Measurements from ENCODE around the gene RAD21L1.
A peak's percentile ranks its signal among the peaks of the same experiment; 100 is the strongest.

Gene RAD21L1

DNA sequence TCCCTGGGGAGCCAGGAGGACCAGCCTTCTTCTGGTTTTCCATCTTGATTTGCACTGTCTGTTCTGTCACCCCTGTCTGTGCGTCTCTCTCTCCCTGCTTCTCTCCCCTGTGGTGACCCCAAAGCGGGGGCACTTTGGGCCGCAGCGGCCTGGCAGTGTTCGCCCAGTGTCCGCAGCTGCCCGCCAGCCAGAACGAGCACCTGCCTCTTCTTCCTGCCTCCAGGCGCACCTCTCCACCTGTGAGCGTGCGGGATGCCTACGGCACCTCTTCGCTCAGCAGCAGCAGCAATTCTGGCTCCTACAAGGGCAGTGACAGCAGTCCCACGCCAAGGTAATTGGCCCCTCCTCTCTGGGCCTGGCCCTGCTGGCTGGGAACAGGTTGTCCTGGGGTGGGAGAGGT is 71.1 kb downstream of the RAD21L1 start:
- no peak for DNase-seq

- no peak for DNase-seq
Measured at GRCh38 chr20:1297486-1297885, 71.6 kb downstream of the RAD21L1 start.

GRCh38 chr20:1298166-1298565 is 72.3 kb downstream of the RAD21L1 start:
- no peak for DNase-seq

DNA sequence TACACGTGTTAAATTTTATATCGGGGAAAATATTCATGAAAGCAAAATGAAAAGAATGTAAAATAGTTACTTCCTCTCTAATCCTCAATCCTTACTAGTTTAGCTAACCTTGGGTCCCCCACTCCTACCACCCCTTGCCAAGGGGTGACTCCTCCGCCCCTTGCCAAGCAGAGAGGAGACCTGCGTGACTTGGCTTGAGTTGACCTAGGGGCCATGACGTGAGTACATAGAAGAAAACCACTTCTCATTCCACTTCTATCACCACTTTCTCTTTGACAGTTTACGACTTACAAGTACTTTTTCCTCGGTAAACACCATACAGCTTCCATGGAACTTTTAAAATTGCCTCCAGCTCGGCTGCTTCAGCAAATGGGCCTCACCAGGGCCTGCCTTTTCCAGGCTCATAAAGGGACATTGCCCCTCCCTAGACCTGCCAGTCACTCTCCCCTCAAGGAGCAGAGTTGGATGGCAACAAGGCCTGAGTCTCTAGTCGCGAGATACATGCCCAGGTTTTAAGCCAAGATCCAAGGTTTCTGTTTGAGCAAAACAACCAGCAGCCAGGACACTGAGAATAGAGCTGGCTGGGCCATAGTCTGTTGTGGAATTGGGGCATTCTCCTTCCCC is 73.2 kb downstream of the RAD21L1 start:
- no peak for DNase-seq

- peak; percentile 33 for DNase-seq
Measured at GRCh38 chr20:1299522-1299921, 73.7 kb downstream of the RAD21L1 start.

- no peak for DNase-seq
Measured at GRCh38 chr20:1300083-1300840, 74.4 kb downstream of the RAD21L1 start.

DNA sequence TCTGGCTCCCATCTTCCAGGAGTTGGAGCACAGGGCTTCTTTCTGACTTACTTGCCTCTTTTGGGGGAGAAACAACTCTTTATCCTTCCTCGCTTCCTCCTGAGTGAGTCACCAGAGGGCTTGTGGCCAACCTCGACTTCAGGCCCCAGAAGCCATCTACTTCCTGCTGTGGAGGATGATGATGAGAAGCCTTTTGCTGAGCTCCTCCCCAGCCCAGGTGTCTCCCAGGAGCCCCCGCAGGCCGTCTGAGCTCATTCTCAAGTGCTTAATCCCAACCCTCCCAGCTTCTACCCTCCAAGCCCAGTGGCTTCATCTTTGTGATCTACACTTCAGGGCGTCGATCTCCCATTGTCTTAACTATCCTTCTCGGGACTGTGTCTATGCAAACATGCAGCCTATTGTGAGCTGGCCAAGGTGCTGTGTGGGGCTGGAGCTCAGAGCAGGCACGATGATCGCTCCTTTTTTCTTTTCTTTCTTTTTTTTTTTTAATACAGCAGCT is 75.2 kb downstream of the RAD21L1 start:
- peak; percentile 47 for DNase-seq

- DNase-seq, result no peak
Measured at GRCh38 chr20:1302685-1303541, 77.1 kb downstream of the RAD21L1 start.

DNA sequence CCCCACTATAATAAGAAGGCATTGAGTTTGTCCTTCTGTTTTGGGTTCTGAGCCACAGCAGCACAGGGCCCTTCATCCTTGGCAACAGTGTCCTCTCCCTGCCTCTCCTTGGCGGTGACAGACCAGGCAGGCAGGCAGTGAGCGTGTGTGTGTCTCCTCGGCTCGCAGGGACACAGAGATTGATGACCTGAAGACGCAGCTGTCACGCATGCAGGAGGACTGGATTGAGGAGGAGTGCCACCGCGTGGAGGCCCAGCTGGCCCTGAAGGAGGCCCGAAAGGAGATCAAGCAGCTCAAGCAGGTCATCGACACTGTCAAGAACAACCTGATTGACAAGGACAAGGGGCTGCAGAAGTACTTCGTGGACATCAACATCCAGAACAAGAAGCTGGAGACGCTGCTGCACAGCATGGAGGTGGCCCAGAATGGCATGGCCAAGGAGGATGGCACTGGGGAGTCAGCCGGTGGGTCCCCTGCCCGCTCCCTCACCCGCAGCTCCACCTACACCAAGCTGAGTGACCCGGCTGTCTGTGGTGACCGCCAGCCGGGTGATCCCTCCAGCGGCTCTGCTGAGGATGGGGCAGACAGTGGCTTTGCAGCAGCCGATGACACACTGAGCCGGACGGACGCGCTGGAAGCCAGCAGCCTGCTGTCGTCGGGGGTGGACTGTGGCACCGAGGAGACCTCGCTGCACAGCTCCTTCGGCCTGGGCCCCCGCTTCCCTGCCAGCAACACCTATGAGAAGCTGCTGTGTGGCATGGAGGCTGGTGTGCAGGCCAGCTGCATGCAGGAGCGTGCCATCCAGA is 79.1 kb downstream of the RAD21L1 start:
- DNase-seq, result no peak

Data from CD4-positive, alpha-beta T cell treated with Interleukin-12 subunit alpha and Interleukin-12 subunit beta, for 1 hour (primary cell).